ENCODE measurements around the gene SORD. TPM values are rescaled to one million over a fixed set of nuclear protein-coding genes. Genes with fewer than 3 reads are reported as not detected.

Gene SORD
- total RNA-seq, 1 donor from 2014 or later = 32.6 TPM

DNA sequence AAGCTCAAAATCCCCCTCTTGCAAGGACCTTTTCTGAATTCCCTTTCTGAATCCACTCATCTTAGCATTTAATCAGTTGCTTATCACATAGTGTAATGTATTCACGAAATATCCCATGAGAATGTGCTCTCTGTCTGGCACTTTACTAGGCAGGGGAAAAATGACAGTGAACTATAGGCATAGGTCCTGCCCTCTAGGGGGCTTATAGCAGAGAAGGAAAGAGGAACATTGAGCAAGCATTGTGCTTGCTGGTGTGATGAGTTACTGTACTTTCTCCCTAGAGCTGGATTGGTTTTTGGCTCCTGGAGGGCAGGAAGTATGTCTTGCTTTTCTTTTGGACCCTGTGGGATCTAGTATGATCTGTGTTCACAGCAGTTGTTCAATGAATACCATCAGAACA is 64.5 kb downstream of the SORD start:
- TF ChIP-seq, protein P1, sequence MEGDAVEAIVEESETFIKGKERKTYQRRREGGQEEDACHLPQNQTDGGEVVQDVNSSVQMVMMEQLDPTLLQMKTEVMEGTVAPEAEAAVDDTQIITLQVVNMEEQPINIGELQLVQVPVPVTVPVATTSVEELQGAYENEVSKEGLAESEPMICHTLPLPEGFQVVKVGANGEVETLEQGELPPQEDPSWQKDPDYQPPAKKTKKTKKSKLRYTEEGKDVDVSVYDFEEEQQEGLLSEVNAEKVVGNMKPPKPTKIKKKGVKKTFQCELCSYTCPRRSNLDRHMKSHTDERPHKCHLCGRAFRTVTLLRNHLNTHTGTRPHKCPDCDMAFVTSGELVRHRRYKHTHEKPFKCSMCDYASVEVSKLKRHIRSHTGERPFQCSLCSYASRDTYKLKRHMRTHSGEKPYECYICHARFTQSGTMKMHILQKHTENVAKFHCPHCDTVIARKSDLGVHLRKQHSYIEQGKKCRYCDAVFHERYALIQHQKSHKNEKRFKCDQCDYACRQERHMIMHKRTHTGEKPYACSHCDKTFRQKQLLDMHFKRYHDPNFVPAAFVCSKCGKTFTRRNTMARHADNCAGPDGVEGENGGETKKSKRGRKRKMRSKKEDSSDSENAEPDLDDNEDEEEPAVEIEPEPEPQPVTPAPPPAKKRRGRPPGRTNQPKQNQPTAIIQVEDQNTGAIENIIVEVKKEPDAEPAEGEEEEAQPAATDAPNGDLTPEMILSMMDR (IDR thresholded peaks at IDR 0.05; ENCODE audit: unreplicated experiment) = no peak
- H3K27ac Mint-ChIP-seq = no peak overlapping the region
- H3K36me3 Mint-ChIP-seq = no peaks in the 10 kb centered on the region
- peaks cover 74% of the 10 kb centered on the region for H3K27me3 Mint-ChIP-seq (ENCODE audit: low read depth)
- DNase-seq (ENCODE audit: low spot score in 2 of 2, unreplicated experiment in 2 of 2) = no peak
- no peaks in the 10 kb centered on the region for H3K9me3 Mint-ChIP-seq
- peaks cover 3% of the 10 kb centered on the region for H3K4me1 Mint-ChIP-seq
- H3K4me3 Mint-ChIP-seq = no peak overlapping the region

DNA sequence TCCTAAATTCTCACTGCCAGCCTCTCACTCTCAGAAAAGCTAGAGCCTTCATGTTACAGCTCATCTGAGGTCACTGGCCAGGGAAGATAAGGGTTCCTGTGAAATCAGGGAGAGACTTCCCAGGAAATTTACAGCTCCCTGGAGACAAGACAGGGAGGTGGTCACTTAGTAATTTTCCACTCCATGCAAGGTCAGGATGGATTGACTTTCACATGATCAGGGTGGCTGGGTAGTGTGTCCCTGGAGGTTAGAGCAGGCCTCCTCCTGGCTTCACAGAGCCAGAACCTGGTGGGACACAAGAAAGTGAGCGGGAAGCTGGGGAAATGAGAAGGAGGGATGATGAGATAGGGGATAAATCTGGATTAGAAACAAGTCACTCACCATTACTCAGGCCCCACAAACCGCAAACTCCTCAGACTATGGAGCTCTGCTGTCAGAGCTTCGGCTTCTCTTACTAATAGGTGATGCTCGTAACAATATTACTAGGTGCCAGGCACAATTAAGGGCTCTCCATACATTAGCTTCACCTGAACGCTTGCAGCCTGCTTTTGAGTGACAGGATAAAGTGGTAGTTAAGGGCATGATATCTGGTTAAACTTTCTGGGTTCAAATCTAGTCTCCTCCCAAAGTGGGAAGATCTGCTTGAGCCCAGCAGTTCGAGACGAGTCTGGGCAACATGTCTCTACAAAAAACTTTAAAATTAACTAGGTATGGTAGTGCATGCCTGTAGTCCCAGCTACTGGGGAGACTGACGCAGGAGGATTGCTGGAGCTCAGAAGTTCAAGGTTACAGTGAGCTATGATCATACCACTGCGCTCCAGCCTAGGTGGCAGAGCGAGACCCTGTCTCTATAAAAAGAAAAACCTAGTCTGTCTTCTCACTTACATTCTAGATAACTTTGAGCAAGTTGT is 66.1 kb downstream of the SORD start:
- H3K27me3 Mint-ChIP-seq (ENCODE audit: low read depth) = peaks cover 81% of the 10 kb centered on the region
- TF ChIP-seq, protein P1 (IDR thresholded peaks at IDR 0.05; ENCODE audit: unreplicated experiment) = no peak
- H3K4me1 Mint-ChIP-seq = peaks cover 3% of the 10 kb centered on the region
- no peak overlapping the region for H3K4me3 Mint-ChIP-seq
- no peaks in the 10 kb centered on the region for H3K36me3 Mint-ChIP-seq
- H3K9me3 Mint-ChIP-seq = no peaks in the 10 kb centered on the region
- DNase-seq (ENCODE audit: low spot score in 2 of 2, unreplicated experiment in 2 of 2) = no peak
- H3K27ac Mint-ChIP-seq = no peak overlapping the region

- Mint-ChIP-seq H3K36me3 (no peaks in the 10 kb centered on the region), H3K27ac (no peak overlapping the region), H3K27me3 (ENCODE audit: low read depth) (peaks cover 79% of the 10 kb centered on the region), H3K4me1 (peaks cover 3% of the 10 kb centered on the region), H3K4me3 (no peak overlapping the region), H3K9me3 (no peaks in the 10 kb centered on the region)
- DNase-seq (ENCODE audit: low spot score in 2 of 2, unreplicated experiment in 2 of 2) = no peak
- TF ChIP-seq, protein P1 (IDR thresholded peaks at IDR 0.05; ENCODE audit: unreplicated experiment) = no peak
These were observed 66.8 kb downstream of the SORD start for GRCh38 chr15:45089712-45090373.

DNA sequence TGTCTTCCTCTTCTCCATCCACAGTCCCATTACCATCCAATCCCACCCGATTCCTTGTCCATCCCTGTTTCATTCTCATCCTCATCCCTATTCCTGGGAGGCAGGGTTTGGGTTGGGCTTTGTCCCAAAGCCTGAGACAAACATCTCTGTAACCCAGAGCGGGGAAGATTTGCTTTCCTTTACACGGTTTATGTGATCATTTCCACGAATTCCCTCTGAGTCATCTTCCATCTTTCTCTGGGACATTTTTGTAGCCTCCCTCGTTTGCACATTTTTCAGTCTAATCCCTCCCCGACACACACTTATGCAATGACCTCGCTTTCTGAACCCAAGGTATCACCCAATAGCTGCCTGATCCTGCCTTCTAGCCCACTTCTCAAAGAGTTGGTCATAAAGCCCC is 68.2 kb downstream of the SORD start:
- H3K4me1 Mint-ChIP-seq = peaks cover 3% of the 10 kb centered on the region
- TF ChIP-seq, protein P1 (IDR thresholded peaks at IDR 0.05; ENCODE audit: unreplicated experiment) = no peak
- no peaks in the 10 kb centered on the region for H3K36me3 Mint-ChIP-seq
- no peak overlapping the region for H3K27ac Mint-ChIP-seq
- no peaks in the 10 kb centered on the region for H3K9me3 Mint-ChIP-seq
- no peak overlapping the region for H3K4me3 Mint-ChIP-seq
- H3K27me3 Mint-ChIP-seq (ENCODE audit: low read depth) = peaks cover 78% of the 10 kb centered on the region
- no peak for DNase-seq (ENCODE audit: low spot score in 2 of 2, unreplicated experiment in 2 of 2)

DNA sequence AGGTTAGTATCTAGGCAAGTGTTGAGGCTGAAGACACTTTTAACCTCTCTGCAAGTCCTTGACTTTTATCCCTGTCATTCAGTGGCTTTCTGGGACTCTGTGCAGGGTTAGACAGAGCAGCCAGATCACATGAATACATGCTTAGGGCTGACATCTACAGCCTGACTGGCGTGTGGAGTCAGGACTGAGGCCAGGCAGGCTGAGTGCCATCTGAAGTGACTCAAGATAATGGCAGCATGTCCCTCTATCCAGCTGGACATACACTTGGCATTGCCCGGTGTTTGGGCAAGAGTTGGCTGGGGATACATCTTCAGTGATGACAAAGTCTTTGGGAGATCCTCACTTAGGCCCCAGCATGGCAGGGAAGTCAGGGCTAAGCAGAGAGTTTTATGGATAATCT is 68.6 kb downstream of the SORD start:
- TF ChIP-seq, protein P1 (IDR thresholded peaks at IDR 0.05; ENCODE audit: unreplicated experiment) = no peak
- H3K4me3 Mint-ChIP-seq = no peak overlapping the region
- H3K27me3 Mint-ChIP-seq (ENCODE audit: low read depth) = peaks cover 81% of the 10 kb centered on the region
- no peaks in the 10 kb centered on the region for H3K36me3 Mint-ChIP-seq
- H3K4me1 Mint-ChIP-seq = peaks cover 3% of the 10 kb centered on the region
- no peaks in the 10 kb centered on the region for H3K9me3 Mint-ChIP-seq
- DNase-seq (ENCODE audit: low spot score in 2 of 2, unreplicated experiment in 2 of 2) = no peak
- H3K27ac Mint-ChIP-seq = no peak overlapping the region

Measured in mesothelial cell of epicardium (in vitro differentiated cells).